Adipose tissue (tissue), 3 donors: ENCODE results near the gene TPGS1. TPM values are rescaled to one million over a fixed set of nuclear protein-coding genes. Genes with fewer than 3 reads are reported as not detected.

ENCODE experiments used
- H3K27ac ChIP-seq: one replicate; pipeline ENCODE4 v1.5.1; 2013; ENCODE audit warnings: low read depth, low read length
- WGBS, 3 donors: extraction: QIAGEN DNeasy Blood & Tissue Kit; methylation state at CpG; one replicate each; pipeline ENCODE4 v1.1.7; 2013; 5-methylcytosine and 5-hydroxymethylcytosine counted together
- polyA plus RNA-seq, 3 donors: library from polyadenylated mRNA; stranded (reverse); fragments of 200-250 nt; gene quantifications; one replicate each; pipeline ENCODE4 v1.2.3, GENCODE V29; 2013
- donor health status: healthy with polysubstance abuse.
- donor health status: Bipolar disorder and iron deficiency.
- donor health status: healthy.

TPGS1 gene, protein sequence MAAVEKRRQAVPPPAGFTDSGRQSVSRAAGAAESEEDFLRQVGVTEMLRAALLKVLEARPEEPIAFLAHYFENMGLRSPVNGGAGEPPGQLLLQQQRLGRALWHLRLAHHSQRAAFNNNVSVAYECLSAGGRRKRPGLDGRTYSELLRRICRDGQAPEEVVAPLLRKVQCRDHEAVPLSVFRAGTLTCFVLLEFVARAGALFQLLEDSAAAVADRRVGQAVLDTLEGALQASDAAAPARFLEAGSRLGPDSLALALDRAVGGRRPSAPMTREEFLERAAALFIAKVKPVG
- 10 to 100 TPM; 11.5 to 26.8 (median 18.6) TPM for polyA plus RNA-seq

DNA sequence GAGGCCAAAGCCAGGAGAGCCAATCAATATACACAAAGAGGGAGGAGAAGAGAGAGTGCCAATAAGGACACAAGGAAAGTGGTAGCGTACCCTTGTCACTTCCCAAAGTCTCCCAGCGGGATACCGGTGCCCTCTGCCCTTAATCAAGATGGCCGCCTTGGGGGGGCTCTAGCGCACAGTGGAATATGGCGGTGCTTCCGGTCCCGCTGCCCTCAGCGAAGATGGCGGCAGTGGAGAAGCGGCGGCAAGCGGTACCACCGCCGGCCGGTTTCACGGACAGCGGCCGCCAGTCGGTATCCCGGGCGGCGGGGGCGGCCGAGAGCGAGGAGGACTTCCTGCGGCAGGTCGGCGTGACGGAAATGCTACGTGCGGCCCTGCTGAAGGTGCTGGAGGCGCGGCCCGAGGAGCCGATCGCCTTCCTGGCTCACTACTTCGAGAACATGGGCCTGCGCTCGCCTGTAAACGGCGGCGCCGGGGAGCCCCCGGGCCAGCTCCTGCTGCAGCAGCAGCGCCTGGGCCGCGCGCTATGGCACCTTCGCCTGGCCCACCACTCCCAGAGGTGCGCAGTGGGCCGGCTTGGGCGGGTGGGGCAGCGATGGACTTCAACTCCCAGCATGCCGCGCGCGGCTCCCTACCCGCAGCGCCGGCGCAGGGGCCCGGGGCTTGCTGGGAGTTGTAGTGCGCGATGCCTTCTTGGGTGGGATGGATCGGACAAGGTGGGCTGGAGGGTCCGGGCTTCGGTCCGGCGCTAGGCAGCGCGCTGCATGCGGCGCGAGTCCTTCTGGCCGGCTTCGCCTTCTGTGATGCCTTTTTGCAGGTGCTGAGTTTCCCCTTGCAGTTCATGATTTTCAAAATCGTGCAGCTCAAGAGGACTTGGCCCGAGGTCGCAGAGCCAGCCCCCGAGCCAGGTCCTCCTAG lies at the start of gene TPGS1:
Gene TPGS1 (plus strand): TSS at position 212 of the 918 bp plus-strand sequence. CDS start 10 bp downstream, at position 222.
- WGBS, 3 donors: 0 to 1% (median 1%) methylated on average over 78 to 81 of the region's 81 CpGs

DNA sequence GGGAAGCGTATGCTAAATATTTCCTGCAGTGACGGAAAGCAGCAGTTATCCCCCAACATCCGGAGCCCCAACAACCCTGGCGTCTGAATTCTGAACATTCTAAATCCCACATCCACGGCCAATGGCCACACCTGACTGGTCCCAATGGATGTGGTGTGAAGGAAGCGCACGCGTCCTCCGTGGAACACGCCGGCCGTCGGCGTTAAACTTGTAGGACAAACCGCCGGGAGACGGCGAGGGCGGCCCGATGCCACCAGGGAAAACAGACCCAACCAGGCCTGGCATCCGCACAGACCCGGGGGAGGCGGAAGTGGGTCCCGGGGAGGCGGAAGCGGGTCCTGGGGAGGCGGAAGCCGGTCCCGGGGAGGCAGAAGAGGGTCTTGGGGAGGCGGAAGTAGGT lies 49.7 kb upstream of the TPGS1 start:
- no peak overlapping the region for H3K27ac ChIP-seq
- 91 to 98% (median 96%) methylated on average over 28 to 30 of the region's 30 CpGs for WGBS, 3 donors

More for the DNA sequence above, at the start of gene TPGS1:
- H3K27ac ChIP-seq: peak within 1 kb of the TSS; percentile 82

DNA sequence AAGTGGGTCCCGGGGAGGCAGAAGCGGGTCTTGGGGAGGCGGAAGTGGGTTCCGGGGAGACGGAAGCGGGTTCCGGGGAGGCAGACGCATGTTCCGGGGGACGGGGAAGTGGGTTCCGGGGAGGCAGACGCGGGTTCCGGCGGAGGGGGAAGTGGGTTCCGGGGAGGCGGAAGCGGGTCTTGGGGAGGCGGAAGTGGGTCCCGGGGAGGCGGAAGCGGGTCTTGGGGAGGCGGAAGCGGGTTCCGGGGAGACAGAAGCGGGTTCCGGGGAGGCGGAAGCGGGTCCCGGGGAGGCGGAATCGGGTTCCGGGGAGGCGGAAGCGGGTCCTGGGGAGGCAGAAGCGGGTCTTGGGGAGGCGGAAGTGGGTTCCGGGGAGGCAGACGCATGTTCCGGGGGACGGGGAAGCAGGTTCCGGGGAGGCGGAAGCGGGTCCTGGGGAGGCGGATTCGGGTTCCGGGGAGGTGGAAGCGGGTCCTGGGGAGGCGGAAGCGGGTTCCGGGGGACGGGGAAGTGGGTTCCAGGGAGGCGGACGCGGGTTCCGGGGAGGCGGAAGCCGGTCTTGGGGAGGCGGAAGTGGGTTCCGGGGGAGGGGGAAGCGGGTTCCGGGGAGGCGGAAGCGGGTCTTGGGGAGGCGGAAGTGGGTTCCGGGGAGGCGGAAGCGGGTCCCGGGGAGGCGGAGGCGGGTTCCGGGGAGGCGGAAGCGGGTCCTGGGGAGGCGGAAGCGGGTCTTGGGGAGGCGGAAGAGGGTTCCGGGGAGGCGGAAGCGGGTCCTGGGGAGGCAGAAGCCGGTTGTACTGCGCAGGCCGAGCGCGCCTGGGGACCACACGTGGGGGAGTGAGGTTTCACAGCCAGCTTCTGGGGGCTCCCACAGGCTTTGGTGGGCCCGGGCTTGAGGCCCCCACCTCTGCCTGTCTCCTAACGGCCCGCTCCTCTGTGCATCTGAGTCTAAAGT lies 48.9 kb upstream of the TPGS1 start:
- 94 to 98% (median 96%) methylated on average over 55 to 89 of the region's 89 CpGs for WGBS, 3 donors
- no peak overlapping the region for H3K27ac ChIP-seq

DNA sequence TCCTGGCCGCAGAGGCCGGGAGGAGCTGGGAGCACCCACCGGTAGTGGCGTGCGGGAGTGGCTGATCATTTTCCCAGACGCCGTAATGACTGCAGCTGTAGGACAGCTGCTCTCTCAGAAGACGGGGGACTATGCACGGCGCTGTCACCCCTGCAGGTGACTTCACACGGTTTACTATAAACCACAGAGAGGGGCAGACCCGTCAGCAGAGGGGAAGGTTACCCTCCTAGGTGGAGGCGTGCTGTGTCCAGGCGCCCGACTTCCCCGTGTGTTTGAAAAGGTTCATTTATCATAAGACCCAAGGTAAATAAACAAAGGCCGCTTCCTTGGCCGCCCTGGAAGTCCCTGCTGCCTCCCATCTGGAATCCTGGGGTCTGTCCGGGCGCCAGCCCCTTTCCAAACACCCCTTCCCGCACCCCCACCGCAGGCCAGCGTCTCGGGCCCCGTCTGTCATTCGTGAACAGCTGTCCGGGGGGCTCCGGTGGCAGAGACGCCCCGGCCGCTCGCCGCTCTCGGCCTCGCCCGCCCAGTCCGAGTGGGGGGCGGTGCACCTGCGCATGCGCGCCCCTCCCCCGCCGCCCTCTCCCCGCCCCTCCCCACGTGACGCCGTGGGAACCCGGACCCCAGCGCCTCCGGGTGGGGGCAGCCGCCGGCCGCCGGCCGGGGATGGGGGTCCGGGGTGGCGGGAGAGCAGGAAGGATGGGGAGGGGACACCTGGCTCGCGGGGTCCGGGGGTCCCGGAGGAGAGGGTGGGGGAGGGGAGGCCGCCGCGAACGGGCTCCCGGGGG lies 47.4 kb upstream of the TPGS1 start:
- 1 to 4% (median 3%) methylated on average over 41 to 66 of the region's 66 CpGs for WGBS, 3 donors
- H3K27ac ChIP-seq: no peak overlapping the region

DNA sequence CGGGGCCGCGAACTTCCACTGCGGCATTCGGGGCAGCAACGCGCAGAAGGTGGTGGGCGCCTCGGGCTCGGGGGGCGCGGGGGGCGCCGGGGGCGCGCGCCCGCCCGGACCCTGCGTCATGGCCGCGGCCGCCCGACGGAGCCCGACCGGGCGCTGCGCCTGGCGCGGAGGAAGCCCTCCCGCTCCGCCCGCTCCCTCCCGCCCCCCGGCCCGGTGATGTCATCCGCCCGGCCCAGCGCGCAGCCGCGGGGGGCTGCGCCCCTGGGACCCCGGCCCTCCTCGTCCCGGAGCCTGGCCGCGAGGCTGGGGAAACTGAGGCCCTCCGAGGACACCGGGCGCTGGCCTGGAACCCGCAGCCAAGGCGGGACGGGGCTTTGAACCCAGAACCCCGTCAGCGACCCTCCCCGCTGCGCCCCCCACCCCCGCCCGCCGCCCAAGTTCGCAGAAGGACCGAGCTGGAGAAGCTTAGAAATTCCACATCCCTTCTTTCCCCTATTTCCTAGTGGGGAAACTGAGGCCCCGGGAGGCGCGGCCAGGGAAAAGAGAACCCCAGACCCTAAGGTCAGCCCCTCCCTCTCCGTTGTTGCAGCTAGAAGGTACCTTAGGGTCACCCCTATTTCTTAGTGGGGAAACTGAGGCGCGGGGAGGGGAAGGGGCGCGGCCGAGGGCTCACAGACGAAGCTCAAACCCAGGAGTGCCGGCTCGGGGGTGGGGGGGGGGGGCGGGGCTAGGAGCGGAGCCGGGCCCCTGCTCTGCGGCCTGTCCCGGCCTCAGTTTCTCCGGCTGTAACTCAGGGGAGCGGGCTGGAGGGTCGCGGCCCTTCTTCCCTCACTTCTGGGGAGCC lies 46.2 kb upstream of the TPGS1 start, which contains the start of gene SHC2:
Gene SHC2 (minus strand): TSS at position 157 of the 844 bp plus-strand sequence. CDS start 37 bp downstream, at position 120.
- 1 to 3% (median 2%) methylated on average over 29 to 72 of the region's 85 CpGs for WGBS, 3 donors
- no peak within 1 kb of the TSS for H3K27ac ChIP-seq

DNA sequence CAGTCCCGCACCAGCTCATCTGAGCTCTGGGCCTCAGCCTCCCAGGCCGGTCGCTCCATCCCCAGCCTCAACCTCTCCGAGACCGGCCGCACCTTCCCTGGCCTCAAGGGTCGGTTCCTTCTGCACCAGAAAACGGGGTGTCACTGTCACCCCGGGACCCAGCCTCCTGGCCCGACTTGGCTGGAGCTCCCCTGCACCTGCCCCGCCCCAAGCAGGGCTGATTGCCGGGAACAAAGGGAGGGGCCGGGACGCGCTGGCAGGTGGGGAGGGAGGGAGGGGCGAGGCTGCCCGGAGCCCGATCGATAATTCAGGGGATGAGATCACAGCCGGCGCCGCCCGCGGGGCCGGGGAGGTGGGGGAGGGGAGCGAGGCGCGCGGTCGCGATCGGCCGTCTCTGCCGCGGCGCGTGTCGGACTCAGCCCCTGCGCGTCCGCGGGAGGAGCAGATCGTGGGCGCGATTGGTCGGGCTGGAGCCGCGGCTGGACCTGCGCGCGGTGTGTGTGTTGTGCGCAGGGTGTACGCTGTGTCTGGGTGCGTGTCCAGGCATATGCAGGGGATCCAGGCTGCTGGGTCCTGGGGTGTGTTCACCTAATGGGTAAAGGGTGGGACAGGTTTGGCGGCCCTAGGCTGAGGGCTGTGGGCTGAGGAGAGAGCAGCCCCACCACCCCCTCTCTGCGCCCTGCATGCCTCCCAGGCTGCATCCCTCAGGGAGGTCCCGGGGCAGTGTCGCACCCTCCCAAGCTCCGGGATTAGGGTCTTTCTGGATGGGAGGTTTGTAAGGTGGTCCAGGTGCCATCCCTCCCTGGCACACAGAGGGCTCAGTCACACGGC lies 45.4 kb upstream of the TPGS1 start:
- no peak overlapping the region for H3K27ac ChIP-seq
- whole genome bisulfite sequencing, 3 donors: 8 to 9% (median 9%) methylated on average over 41 to 60 of the region's 60 CpGs

DNA sequence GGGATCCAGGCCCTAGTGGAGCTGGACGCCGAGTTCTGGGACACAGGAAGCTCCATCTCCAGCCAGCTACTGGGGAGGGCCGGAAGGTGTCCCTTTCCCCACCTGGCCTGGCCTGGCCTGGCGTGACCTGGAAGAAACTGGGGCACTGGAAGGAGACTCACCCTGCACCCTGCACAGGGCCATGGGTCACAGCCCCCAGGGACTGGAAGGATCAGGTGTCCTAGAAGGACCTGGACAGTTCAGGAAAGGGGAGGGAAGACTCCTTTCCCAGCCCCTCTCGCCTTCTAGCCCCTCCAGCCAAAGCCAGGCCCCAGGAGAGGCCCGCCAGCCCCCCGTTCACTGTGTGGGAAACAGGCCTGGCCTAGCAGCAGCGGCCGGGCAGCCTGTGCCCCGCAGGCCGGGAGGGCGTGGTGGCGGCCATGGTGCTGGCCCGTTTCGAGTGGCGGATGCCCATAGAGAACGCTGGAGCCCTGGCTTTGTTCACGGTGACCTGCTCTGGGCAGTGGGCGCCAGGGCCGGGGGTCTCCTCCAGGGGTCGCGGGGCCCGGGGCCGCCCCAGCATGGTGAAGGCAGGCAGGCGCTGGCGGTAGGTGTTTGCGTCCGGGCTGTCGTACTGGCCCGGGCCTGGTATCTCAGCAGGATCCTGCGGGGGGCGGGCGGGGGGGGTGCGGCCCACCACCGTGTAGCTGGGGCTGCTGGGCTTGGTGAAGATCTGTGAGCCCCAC lies 43.7 kb upstream of the TPGS1 start:
- 83 to 87% (median 85%) methylated on average over 26 to 35 of the region's 35 CpGs for WGBS, 3 donors
- H3K27ac ChIP-seq: no peak overlapping the region

DNA sequence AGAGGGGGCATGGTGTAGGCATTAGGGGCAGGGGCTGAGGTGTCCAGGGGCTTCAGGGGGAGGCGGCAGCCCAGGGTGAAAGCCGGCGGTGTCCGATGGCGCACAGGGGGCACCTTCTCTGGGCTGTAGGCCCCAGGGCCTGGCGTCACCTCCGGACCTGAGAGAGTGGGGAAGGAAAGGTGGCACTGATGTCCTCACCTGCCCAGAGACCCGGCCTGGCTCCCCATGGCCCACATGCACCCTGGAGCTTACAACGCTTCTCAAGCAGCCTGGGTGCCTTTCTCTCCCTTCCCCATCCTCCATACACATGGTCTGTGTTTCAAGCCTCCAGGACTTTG lies 43.1 kb upstream of the TPGS1 start:
- WGBS, 3 donors: 94 to 98% (median 97%) methylated on average over 6 to 9 of the region's 9 CpGs
- no peak overlapping the region for H3K27ac ChIP-seq

DNA sequence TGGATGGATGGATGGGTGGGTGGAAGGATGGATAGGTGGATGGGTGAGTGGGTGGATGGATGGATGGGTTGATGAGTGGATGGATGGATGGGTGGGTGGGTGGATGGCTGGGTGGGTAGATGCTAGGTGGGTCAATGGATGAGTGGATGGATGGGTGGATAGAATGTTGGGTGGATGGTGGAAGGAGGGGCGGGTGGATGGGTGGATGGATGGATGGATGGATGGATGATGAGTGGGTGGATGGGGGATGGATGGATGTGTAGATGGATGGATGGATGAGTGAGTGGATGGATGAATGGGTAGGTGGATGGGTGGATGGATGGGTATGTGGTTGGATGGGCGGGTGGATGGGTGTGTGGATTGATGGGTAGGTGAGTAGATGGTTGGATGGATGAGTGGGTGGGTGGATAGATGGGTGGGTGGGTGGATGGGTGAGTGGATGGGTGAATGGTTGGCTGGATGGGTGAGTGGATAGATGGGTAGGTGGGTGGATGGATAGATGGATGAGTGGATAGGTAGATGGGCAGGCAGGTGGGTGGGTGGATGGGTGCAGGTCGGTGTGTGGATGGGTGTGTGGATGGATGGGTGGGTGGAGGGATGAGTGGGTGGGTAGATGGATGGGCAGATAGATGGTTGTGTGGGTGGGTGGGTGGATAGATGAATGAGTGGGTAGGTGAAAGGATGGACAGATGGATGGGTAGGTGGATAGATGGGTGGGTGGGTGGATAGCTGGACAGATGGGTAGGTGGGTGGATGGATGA lies 42.1 kb upstream of the TPGS1 start:
- 91 to 97% (median 94%) methylated on average over 3 of the region's 3 CpGs for WGBS, 3 donors
- H3K27ac ChIP-seq: no peak overlapping the region

DNA sequence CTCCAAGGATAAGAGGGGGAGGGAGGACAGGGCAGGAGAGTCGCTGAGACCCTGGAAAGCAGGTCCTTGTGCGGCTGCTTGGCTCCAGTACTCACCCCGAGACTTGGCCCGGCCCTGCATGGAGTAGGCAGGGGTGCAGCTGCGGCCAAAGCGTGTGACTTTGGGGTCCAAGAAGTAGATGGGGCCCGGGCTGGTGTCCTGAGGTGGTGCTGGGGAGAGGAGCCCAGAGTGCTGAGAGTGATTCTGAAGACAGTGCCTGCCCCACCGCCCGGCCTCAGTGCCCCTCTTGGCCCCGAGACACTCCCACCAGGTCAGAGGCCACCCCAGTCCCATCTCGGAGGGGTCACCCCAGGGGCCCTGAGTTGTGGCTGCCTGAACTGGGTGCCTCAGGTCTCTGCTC lies 39.7 kb upstream of the TPGS1 start:
- no peak overlapping the region for H3K27ac ChIP-seq
- WGBS, 3 donors: 70 to 85% (median 78%) methylated on average over 11 of the region's 11 CpGs

DNA sequence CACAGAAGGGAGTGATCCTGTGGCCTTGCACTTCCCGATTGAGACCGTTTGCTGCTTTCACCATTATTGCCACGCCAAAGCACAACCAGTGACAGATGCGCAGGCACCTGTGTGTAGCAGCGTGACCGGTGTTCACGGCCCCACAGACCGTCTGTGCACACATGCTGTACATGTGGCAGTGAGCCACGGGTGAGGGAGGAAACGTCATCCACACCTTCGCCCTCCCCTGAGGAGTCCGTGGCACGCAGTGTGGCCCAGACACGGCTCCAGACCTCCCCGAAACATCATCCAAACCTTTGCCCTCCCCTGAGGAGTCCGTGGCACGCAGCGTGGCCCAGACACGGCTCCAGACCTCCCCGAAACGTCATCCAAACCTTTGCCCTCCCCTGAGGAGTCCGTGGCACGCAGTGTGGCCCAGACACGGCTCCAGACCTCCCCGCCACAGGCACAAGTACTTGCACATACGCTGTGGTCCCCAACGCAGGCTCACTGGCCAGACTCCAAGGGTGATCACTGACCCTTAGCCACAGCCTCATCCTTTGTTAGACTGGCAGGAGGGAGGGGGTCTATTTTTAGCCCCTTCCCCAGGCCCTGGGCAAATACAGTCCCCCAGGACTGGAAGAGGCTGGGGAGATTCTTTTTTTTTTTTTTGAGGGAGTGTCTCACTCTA lies 38.6 kb upstream of the TPGS1 start:
- no peak overlapping the region for H3K27ac ChIP-seq
- 73 to 79% (median 75%) methylated on average over 27 of the region's 27 CpGs for WGBS, 3 donors

DNA sequence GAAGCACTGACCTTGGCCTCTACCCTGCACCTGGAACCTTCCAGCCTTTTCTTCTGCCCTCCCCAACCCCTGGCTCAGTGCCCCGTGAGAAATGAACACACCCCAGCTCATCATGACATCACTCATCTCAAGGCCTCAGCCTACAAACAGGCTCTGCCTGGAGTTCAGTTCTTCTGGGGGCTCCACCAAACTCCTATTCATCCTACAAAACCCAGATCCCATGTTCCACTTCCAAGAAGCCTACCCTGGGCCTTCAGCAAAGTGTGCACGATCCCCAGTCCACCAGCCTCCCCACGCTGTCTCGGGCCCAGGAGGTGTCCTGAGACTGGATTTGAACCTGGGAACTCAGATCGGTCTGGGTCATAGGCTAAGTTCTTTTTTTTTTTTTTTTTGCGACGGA lies 37.5 kb upstream of the TPGS1 start:
- WGBS, 3 donors: 75 to 85% (median 78%) methylated on average over 7 of the region's 7 CpGs
- H3K27ac ChIP-seq: no peak overlapping the region

DNA sequence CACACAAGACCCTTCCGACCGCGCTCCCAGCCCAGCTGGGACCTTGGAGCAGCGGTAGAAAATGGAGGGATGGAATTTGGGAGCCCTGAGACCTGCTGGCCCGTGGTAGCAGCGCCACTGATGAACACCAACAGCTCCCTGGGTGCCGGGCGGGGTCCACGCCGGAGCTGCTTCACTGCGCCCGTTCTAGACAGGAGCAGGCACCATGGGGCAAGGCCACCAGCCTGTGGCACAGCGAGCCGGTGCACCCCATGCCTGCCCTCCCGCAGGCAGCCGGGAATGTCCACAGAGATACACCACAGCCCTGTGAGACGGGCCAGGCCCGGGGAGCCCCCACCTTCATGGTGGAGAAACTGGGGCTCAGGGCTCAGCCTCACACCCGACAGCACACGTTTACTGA lies 36.6 kb upstream of the TPGS1 start:
- H3K27ac ChIP-seq: no peak overlapping the region
- WGBS, 3 donors: 70 to 82% (median 80%) methylated on average over 18 to 20 of the region's 20 CpGs
